Suprapubic skin (tissue), 4 donors: ENCODE data around the gene PDCD5. TPM values are rescaled to one million over a fixed set of nuclear protein-coding genes. Genes with fewer than 3 reads are reported as not detected.

Experiments
- DNase-seq, 2 donors: peaks; one replicate each; pipeline ENCODE4 v3.0.0-alpha.2; 2019; ENCODE audit warnings: low spot score in 2 of 2
- H3K27ac ChIP-seq: fragments of 200-600 bp; sonication (generic); one replicate; pipeline ENCODE4 v1.5.1; 2019
- H3K27me3 ChIP-seq: fragments of 200-600 bp; sonication (generic); one replicate; pipeline ENCODE4 v1.5.1; 2019
- H3K36me3 ChIP-seq: fragments of 200-600 bp; sonication (generic); one replicate; pipeline ENCODE4 v1.5.1; 2019
- H3K4me1 ChIP-seq: fragments of 200-600 bp; sonication (generic); one replicate; pipeline ENCODE4 v1.5.1; 2019
- H3K4me3 ChIP-seq: fragments of 200-600 bp; sonication (generic); one replicate; pipeline ENCODE4 v1.5.1; 2019; ENCODE audit warnings: mild to moderate bottlenecking
- H3K9me3 ChIP-seq: fragments of 200-600 bp; sonication (generic); one replicate; pipeline ENCODE4 v1.5.1; 2019
- CTCF ChIP-seq, 2 donors: fragments of 200-600 bp in 1 of 2; fragments of 450-650 bp in 1 of 2; sonication (generic) in 1 of 2; IDR thresholded peaks; one replicate each; pipeline ENCODE4 v1.5.1; 2016 to 2019; ENCODE audit warnings: antibody characterized with exemption in 2 of 2, mild to moderate bottlenecking in 1 of 2, moderate library complexity in 1 of 2
- EP300 ChIP-seq: sonication (generic); formaldehyde crosslinking; IDR thresholded peaks from one replicate; pipeline ENCODE4 v1.6.1; 2017; ENCODE audit warnings: antibody characterized with exemption
- POLR2A ChIP-seq, 2 donors: fragments of 450-650 bp; IDR thresholded peaks; one replicate each; pipeline ENCODE4 v1.6.1; 2017; ENCODE audit warnings: antibody characterized with exemption in 2 of 2, mild to moderate bottlenecking in 2 of 2, moderate library complexity in 2 of 2
- POLR2AphosphoS5 ChIP-seq, 3 donors: sonication (generic); formaldehyde crosslinking; IDR thresholded peaks; one replicate each; pipeline ENCODE4 v1.6.1; 2017; ENCODE audit warnings: antibody characterized with exemption in 3 of 3
- WGBS: methylation state at CpG from one replicate; pipeline ENCODE4 v1.1.5; 2018; 5-methylcytosine and 5-hydroxymethylcytosine counted together
- total RNA-seq, 4 donors: library from RNA; depleted of rRNA; stranded (reverse); fragments of >200 nt; gene quantifications; one replicate each; pipeline ENCODE4 v1.1.0, GENCODE V29; 2016

Gene PDCD5
- total RNA-seq, 4 donors from 2014 or later = 60.1 to 93.0 (median 68.3) TPM

GRCh38 chr19:32626969-32627368 lies 46.0 kb downstream of the PDCD5 start:
- H3K4me1 ChIP-seq = no peaks in the 10 kb centered on the region
- H3K36me3 ChIP-seq = peaks cover 95% of the 10 kb centered on the region
- no peaks in the 10 kb centered on the region for H3K9me3 ChIP-seq
- H3K27ac ChIP-seq = no peak overlapping the region
- no peaks in the 10 kb centered on the region for H3K27me3 ChIP-seq
- no peak overlapping the region for H3K4me3 ChIP-seq
- DNase-seq = no peak
- TF ChIP-seq EP300 (no peak), POLR2A (IDR thresholded peaks at IDR 0.05) (no peak), CTCF (IDR thresholded peaks at IDR 0.05) (no peak), POLR2AphosphoS5 (IDR thresholded peaks at IDR 0.05) (no peak)
- 96% methylated on average over 4 of the region's 4 CpGs for WGBS

GRCh38 chr19:32627714-32628270 lies 46.8 kb downstream of the PDCD5 start:
- Histone ChIP-seq H3K27ac (no peak overlapping the region), H3K36me3 (peaks cover 91% of the 10 kb centered on the region), H3K27me3 (no peaks in the 10 kb centered on the region), H3K9me3 (no peaks in the 10 kb centered on the region), H3K4me3 (no peak overlapping the region), H3K4me1 (no peaks in the 10 kb centered on the region)
- WGBS = 87% methylated on average over 13 of the region's 15 CpGs
- TF ChIP-seq CTCF (IDR thresholded peaks at IDR 0.05) = no peak
- no peak for TF ChIP-seq EP300
- no peak for TF ChIP-seq POLR2A (IDR thresholded peaks at IDR 0.05)
- no peak for TF ChIP-seq POLR2AphosphoS5 (IDR thresholded peaks at IDR 0.05)
- no peak for DNase-seq

- Histone ChIP-seq H3K4me1 (no peaks in the 10 kb centered on the region), H3K4me3 (no peak overlapping the region), H3K36me3 (peaks cover 75% of the 10 kb centered on the region), H3K27me3 (no peaks in the 10 kb centered on the region), H3K9me3 (no peaks in the 10 kb centered on the region), H3K27ac (no peak overlapping the region)
- TF ChIP-seq POLR2A (IDR thresholded peaks at IDR 0.05) (no peak), CTCF (IDR thresholded peaks at IDR 0.05) (no peak), POLR2AphosphoS5 (IDR thresholded peaks at IDR 0.05) (no peak), EP300 (no peak)
- 95% methylated on average over 9 of the region's 14 CpGs for WGBS
- no peak for DNase-seq
These were observed 49.3 kb downstream of the PDCD5 start for GRCh38 chr19:32630338-32630737.

GRCh38 chr19:32631381-32631780 lies 50.4 kb downstream of the PDCD5 start:
- Histone ChIP-seq H3K36me3 (peaks cover 73% of the 10 kb centered on the region), H3K27me3 (no peaks in the 10 kb centered on the region), H3K9me3 (no peaks in the 10 kb centered on the region), H3K27ac (no peak overlapping the region), H3K4me1 (no peaks in the 10 kb centered on the region), H3K4me3 (no peak overlapping the region)
- no peak for DNase-seq
- TF ChIP-seq POLR2A (IDR thresholded peaks at IDR 0.05) (no peak), EP300 (no peak), POLR2AphosphoS5 (IDR thresholded peaks at IDR 0.05) (no peak), CTCF (IDR thresholded peaks at IDR 0.05) (no peak)
- WGBS = 97% methylated on average over 15 of the region's 15 CpGs

Other genes with a start within 250 kb of the PDCD5 start
- 10 to 100 TPM; 11.2 to 34.0 (median 18.1) TPM for gene ZNF507, start 235.6 kb upstream of the PDCD5 start, total RNA-seq
- 10 to 100 TPM; 10.1 to 32.0 (median 15.2) TPM for gene DPY19L3, start 175.4 kb upstream of the PDCD5 start, total RNA-seq
- gene ANKRD27, start 94.0 kb downstream of the PDCD5 start, total RNA-seq = 10 to 100 TPM; 26.4 to 36.2 (median 30.8) TPM
- 1 to 10 TPM in 2 of 4 donors, under 1 TPM in 2; 0.72 to 3.8 (median 1.3) TPM for gene RGS9BP, start 94.7 kb downstream of the PDCD5 start, total RNA-seq
- 10 to 100 TPM; 14.2 to 25.1 (median 18.6) TPM for gene NUDT19, start 110.6 kb downstream of the PDCD5 start, total RNA-seq
- gene TDRD12, start 138.6 kb downstream of the PDCD5 start, total RNA-seq = 1 to 10 TPM in 3 of 4 donors, under 1 TPM in 1; 0.42 to 4.7 (median 2.4) TPM